NCI-H2227 treated with DMSO at 0.1 percent for 48 hours (cell line): ENCODE data around the gene KBTBD13.

Source experiments
- DNase-seq: peaks from one replicate; lab custom pipeline; 2025; lab: John Stamatoyannopoulos, UW

The KBTBD13 gene

DNA sequence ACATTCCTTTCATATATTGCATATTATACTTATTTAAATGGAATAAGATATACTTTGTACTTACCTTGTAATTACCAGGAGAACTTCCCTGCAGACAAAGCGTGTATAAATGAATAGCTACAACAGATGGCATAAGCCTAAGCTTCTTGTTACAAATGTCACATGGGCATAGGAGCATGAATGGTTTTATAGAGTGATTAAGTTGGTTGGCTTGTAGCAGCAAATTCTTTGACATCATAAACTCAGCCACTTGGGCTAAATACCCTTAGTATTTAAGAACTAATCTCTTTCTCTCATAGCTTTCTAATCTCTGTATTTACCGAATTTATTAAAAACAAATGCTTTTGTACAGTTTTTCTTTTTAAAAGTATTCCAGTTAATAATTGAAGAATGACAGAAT lies 38.5 kb downstream of the KBTBD13 start, which contains the start of gene UBAP1L:
Gene UBAP1L, minus strand, starts transcription at position 115 of the 400 bp plus-strand sequence. CDS start 8,985 bp downstream, outside the sequence.
- no peak for DNase-seq

DNA sequence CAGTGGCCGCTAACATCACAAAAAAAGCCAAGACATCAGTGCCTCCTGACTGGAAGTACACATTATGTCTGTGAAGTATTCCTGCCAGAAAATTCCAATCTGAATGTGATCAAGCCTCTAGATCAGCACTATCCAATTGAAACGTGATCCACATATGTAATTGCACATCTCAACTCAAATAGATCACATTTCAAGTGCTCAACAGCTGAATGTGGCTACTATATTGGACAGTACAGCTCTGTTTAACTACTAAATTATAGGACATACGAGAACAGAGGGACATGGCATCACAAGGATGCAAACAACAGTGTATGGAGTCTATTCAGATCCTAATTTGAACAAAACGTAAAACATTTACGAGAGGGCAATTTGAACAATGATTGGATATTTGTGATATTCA lies 39.0 kb downstream of the KBTBD13 start:
- peak; percentile 30 for DNase-seq
